ENCODE data around the gene ARL8A. TPM values are rescaled to one million over a fixed set of nuclear protein-coding genes. Genes with fewer than 3 reads are reported as not detected.

ARL8A gene
- total and polyA plus RNA-seq, 10 of the 15 experiments (the other 5 are each of a cell fraction or from before 2014, with no cell fraction given): 0.34 to 49.2 (median 15.4) TPM

DNA sequence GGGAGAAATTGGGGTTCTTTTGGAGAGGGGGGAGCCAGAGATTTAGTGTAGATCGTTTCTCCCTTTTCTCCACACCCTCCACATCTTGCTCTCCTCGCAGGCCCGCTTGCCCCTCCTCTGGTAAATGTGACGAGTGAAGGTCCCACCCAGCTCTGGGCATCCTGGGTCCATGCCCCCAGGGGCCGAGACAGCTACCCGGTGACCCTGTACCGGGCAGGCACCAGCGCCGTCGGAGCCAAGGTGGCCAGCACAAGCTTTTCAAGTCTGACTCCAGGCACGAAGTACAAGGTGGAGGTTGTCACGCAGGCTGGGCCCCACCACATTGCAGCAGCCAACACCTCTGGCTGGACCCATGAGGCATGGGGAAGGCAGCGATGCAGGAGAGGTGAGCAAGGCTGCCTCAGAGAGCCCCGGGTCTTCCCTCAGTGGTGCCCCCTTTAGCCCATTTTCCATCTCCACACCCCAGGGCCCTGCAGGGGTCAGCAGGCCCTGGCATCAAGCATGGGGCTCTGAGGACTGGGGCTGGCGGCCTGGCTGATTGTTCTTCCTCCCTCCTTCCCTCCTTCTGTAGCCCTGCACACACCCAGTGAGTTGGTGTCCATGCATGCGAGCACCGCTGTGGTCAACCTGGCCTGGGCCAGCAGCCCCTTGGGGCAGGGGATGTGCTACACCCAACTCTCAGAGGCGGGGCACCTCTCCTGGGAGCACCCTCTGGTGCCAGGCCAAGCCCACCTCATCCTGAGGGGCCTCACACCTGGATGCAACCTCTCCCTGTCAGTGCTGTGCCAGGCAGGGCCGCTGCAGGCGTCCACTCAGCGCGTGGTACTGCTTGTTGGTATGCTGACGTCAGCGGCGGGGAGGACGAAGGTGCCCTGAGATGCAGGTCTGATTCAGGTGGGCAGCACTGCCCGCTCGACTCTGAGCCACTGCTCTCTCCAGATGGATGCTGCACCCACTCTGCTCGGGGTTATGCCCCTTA is 32.7 kb upstream of the ARL8A start:
- Histone ChIP-seq H3K27me3 (replicated peaks in 1 of 2; ENCODE audit: control insufficient read depth in 2 of 2, insufficient read depth in 2 of 2, low read length in 1 of 2) (no peaks in the 10 kb centered on the region; a peak in 2 of 4 replicates), H3K4me3 (no peak overlapping the region), H3K36me3 (ENCODE audit: control insufficient read depth in 2 of 2, insufficient read depth in 2 of 2, low read length in 1 of 2) (no peaks in the 10 kb centered on the region), H3K9ac (ENCODE audit: control insufficient read depth, insufficient read depth, low read length) (no peak overlapping the region), H3K79me2 (ENCODE audit: control insufficient read depth, insufficient read depth, low read length) (no peaks in the 10 kb centered on the region), H3K4me2 (ENCODE audit: control insufficient read depth, insufficient read depth) (no peak overlapping the region), H3K27ac (ENCODE audit: control insufficient read depth, insufficient read depth) (no peak overlapping the region), H4K20me1 (ENCODE audit: control insufficient read depth, insufficient read depth) (no peaks in the 10 kb centered on the region), H3K9me3 (replicated peaks; ENCODE audit: control insufficient read depth, insufficient read depth, low read length) (no peaks in the 10 kb centered on the region), H3K4me1 (ENCODE audit: control insufficient read depth, insufficient read depth, low read length) (no peaks in the 10 kb centered on the region; the same call in 1 of the 2 replicates), H2AFZ (ENCODE audit: control insufficient read depth, low read depth, low read length) (no peak overlapping the region)
- CTCF ChIA-PET: interaction anchor here (0.7 to 2.3 kb wide), 2 partner anchors 12 to 16 kb away, joined by 3 to 9 read pairs; no protein-coding TSS in a partner anchor
- no TSS peak for BruUV-seq (replicated peaks)
- in situ Hi-C loops (cut with MboI) (no loop called here), intact Hi-C loops (cut with micrococcal nuclease; ENCODE audit: unreplicated experiment) (no loop called here)
- SMC1A ChIA-PET (ENCODE audit: uncharacterized antibody, unreplicated experiment): no interaction called here
- no peak for FAIRE-seq
- POLR2A ChIA-PET: no interaction called here
- DNase-seq (ENCODE audit: low read depth, low spot score): no peak
- RAD21 ChIA-PET (ENCODE audit: unreplicated experiment): interaction anchor here (0.6 kb wide), 1 partner anchor 139 kb away, joined by 3 read pairs; no protein-coding TSS in a partner anchor
- ATAC-seq: peak; percentile 16; the same call in 1 of the 3 replicates
- WGBS (ENCODE audit: insufficient coverage, insufficient replicate concordance, low lambda C conversion rate, missing lambda C conversion rate): 53% methylated on average over 29 of the region's 29 CpGs
- TF ChIP-seq, protein P1, sequence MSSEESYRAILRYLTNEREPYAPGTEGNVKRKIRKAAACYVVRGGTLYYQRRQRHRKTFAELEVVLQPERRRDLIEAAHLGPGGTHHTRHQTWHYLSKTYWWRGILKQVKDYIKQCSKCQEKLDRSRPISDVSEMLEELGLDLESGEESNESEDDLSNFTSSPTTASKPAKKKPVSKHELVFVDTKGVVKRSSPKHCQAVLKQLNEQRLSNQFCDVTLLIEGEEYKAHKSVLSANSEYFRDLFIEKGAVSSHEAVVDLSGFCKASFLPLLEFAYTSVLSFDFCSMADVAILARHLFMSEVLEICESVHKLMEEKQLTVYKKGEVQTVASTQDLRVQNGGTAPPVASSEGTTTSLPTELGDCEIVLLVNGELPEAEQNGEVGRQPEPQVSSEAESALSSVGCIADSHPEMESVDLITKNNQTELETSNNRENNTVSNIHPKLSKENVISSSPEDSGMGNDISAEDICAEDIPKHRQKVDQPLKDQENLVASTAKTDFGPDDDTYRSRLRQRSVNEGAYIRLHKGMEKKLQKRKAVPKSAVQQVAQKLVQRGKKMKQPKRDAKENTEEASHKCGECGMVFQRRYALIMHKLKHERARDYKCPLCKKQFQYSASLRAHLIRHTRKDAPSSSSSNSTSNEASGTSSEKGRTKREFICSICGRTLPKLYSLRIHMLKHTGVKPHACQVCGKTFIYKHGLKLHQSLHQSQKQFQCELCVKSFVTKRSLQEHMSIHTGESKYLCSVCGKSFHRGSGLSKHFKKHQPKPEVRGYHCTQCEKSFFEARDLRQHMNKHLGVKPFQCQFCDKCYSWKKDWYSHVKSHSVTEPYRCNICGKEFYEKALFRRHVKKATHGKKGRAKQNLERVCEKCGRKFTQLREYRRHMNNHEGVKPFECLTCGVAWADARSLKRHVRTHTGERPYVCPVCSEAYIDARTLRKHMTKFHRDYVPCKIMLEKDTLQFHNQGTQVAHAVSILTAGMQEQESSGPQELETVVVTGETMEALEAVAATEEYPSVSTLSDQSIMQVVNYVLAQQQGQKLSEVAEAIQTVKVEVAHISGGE (CRISPR knock-in tag; IDR thresholded peaks at IDR 0.05): no peak
- TF ChIP-seq, protein P2, sequence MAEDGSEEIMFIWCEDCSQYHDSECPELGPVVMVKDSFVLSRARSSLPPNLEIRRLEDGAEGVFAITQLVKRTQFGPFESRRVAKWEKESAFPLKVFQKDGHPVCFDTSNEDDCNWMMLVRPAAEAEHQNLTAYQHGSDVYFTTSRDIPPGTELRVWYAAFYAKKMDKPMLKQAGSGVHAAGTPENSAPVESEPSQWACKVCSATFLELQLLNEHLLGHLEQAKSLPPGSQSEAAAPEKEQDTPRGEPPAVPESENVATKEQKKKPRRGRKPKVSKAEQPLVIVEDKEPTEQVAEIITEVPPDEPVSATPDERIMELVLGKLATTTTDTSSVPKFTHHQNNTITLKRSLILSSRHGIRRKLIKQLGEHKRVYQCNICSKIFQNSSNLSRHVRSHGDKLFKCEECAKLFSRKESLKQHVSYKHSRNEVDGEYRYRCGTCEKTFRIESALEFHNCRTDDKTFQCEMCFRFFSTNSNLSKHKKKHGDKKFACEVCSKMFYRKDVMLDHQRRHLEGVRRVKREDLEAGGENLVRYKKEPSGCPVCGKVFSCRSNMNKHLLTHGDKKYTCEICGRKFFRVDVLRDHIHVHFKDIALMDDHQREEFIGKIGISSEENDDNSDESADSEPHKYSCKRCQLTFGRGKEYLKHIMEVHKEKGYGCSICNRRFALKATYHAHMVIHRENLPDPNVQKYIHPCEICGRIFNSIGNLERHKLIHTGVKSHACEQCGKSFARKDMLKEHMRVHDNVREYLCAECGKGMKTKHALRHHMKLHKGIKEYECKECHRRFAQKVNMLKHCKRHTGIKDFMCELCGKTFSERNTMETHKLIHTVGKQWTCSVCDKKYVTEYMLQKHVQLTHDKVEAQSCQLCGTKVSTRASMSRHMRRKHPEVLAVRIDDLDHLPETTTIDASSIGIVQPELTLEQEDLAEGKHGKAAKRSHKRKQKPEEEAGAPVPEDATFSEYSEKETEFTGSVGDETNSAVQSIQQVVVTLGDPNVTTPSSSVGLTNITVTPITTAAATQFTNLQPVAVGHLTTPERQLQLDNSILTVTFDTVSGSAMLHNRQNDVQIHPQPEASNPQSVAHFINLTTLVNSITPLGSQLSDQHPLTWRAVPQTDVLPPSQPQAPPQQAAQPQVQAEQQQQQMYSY (CRISPR knock-in tag; IDR thresholded peaks at IDR 0.05): no peak
- TF ChIP-seq CREB1 (IDR thresholded peaks at IDR 0.05; ENCODE audit: low read depth) (no peak), MTA3 (IDR thresholded peaks at IDR 0.05; ENCODE audit: borderline replicate concordance, low read length) (no peak), MEF2A (IDR thresholded peaks at IDR 0.05; ENCODE audit: insufficient read depth, low read depth, low read length) (no peak), IKZF2 (IDR thresholded peaks at IDR 0.05) (no peak), POU2F2 (IDR thresholded peaks at IDR 0.05; ENCODE audit: borderline replicate concordance, low read depth, low read length) (no peak), JUND (IDR thresholded peaks at IDR 0.05; ENCODE audit: low read depth, low read length) (no peak), NRF1 (conservative IDR thresholded peaks at IDR 0.05; ENCODE audit: low read depth, low read length) (no peak), DPF2 (IDR thresholded peaks at IDR 0.05) (no peak), SMC3 (IDR thresholded peaks at IDR 0.05; ENCODE audit: borderline replicate concordance, low read length) (no peak), CEBPB (IDR thresholded peaks at IDR 0.05; ENCODE audit: borderline replicate concordance in 1 of 2, low read depth in 2 of 2, low read length in 2 of 2) (no peak), MYC (IDR thresholded peaks at IDR 0.05; ENCODE audit: insufficient read depth, insufficient read length, insufficient replicate concordance, low read length, severe bottlenecking) (no peak)
- TF ChIP-seq, protein P3, sequence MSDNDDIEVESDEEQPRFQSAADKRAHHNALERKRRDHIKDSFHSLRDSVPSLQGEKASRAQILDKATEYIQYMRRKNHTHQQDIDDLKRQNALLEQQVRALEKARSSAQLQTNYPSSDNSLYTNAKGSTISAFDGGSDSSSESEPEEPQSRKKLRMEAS (IDR thresholded peaks at IDR 0.05; ENCODE audit: low read depth, low read length): no peak
- TF ChIP-seq, protein P4, sequence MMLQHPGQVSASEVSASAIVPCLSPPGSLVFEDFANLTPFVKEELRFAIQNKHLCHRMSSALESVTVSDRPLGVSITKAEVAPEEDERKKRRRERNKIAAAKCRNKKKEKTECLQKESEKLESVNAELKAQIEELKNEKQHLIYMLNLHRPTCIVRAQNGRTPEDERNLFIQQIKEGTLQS (IDR thresholded peaks at IDR 0.05; ENCODE audit: borderline replicate concordance, extremely low read depth, low read depth, low read length): no peak

All from GM12878 (cell line).